Keratinocyte (primary cell): ENCODE measurements around the gene TUT4. TPM values are rescaled to one million over a fixed set of nuclear protein-coding genes. Genes with fewer than 3 reads are reported as not detected.
A peak's percentile ranks its signal among the peaks of the same experiment; 100 is the strongest.

Source experiments
- DNase-seq: peaks from one replicate; pipeline ENCODE4 v3.0.0-alpha.2; 2011; ENCODE audit warnings: low read depth, missing footprints, low spot score
- FAIRE-seq: peaks from 2 replicates; lab custom pipeline; 2011; peaks lifted over from hg19 to GRCh38; lab: Jason Lieb, UNC
- H2AFZ ChIP-seq: 2 replicates; pipeline ENCODE4 v1.6.0; 2012; ENCODE audit warnings: low read length, control low read depth, inconsistent platforms; ENCODE audit not compliant: control insufficient read depth
- H3K27ac ChIP-seq: 2 replicates; pipeline ENCODE4 v1.5.1; 2011; ENCODE audit warnings: low read length; ENCODE audit not compliant: control insufficient read depth, insufficient read depth
- H3K27me3 ChIP-seq: 3 replicates; pipeline ENCODE4 v1.6.0; 2011; ENCODE audit warnings: low read length; ENCODE audit not compliant: control insufficient read depth, insufficient read depth; ENCODE audit errors: extremely low read depth
- H3K36me3 ChIP-seq, 2 experiments: 2 replicates in 1 of 2; 3 replicates in 1 of 2; pipeline ENCODE4 v1.5.1; 2011; ENCODE audit warnings: low read length in 2 of 2, mild to moderate bottlenecking in 1 of 2; ENCODE audit not compliant: control insufficient read depth in 2 of 2, insufficient read depth in 2 of 2; ENCODE audit errors: extremely low read depth in 1 of 2
- H3K4me1 ChIP-seq: 3 replicates; pipeline ENCODE4 v1.5.1; 2011; ENCODE audit warnings: low read length; ENCODE audit not compliant: control insufficient read depth, insufficient read depth; ENCODE audit errors: extremely low read depth
- H3K4me2 ChIP-seq: 3 replicates; pipeline ENCODE4 v1.6.0; 2011; ENCODE audit warnings: low read depth, low read length; ENCODE audit not compliant: control insufficient read depth, insufficient read depth; ENCODE audit errors: extremely low read depth
- H3K4me3 ChIP-seq, 3 experiments: fragments of 200-600 bp in 1 of 3; sonication (generic) in 1 of 3; 2 replicates in 2 of 3; 3 replicates in 1 of 3; pipeline ENCODE4 v1.5.1; 2011 to 2016; ENCODE audit warnings: low read length in 3 of 3, mild to moderate bottlenecking in 3 of 3, control low read depth in 2 of 3, inconsistent platforms in 1 of 3, low read depth in 1 of 3, mixed read lengths in 1 of 3, mixed run types in 1 of 3, moderate library complexity in 1 of 3; ENCODE audit not compliant: control insufficient read depth in 2 of 3, insufficient read depth in 2 of 3; ENCODE audit errors: extremely low read depth in 1 of 3
- H3K79me2 ChIP-seq: 2 replicates; pipeline ENCODE4 v1.6.0; 2012; ENCODE audit warnings: low read length; ENCODE audit not compliant: control insufficient read depth, insufficient read depth
- H3K9ac ChIP-seq: 3 replicates; pipeline ENCODE4 v1.6.0; 2011; ENCODE audit warnings: low read length; ENCODE audit not compliant: control insufficient read depth, insufficient read depth; ENCODE audit errors: extremely low read depth
- H3K9me1 ChIP-seq: 3 replicates; pipeline ENCODE4 v1.6.0; 2011; ENCODE audit warnings: low read length; ENCODE audit not compliant: control insufficient read depth, insufficient read depth; ENCODE audit errors: extremely low read depth
- H3K9me3 ChIP-seq: 2 replicates; pipeline ENCODE4 v1.5.1; 2012; ENCODE audit warnings: low read depth, low read length; ENCODE audit not compliant: control insufficient read depth
- H4K20me1 ChIP-seq: 3 replicates; pipeline ENCODE4 v1.6.0; 2011; ENCODE audit warnings: low read length; ENCODE audit not compliant: control insufficient read depth, insufficient read depth; ENCODE audit errors: extremely low read depth
- EZH2 ChIP-seq: IDR thresholded peaks from one replicate; pipeline ENCODE4 v1.6.1; 2012; ENCODE audit warnings: inconsistent platforms, mild to moderate bottlenecking, low read length, moderate library complexity
- dilution Hi-C: fragments of 300-500 bp; cut with MboI; formaldehyde crosslinking; loops from one replicate; pipeline ENCODE4 v1.7.0; 2020; ENCODE audit warnings: low sequenced_read_pairs; ENCODE audit not compliant: extremely low pct_ligation_motif_present
- polyA plus RNA-seq, 5 experiments: library from polyadenylated mRNA; depleted of rRNA in 3 of 5; stranded (reverse) in 3 of 5; stranded (forward) in 1 of 5; unstranded in 1 of 5; fragments of >200 nt; gene quantifications; 1 replicate in 1 of 5; 2 replicates in 3 of 5; 3 replicates in 1 of 5; pipeline versions ENCODE4 v1.2.1 to v1.2.3, GENCODE V29; 2011 to 2012; ENCODE audit warnings: missing spikeins in 2 of 5, low read depth in 1 of 5, low replicate concordance in 1 of 5
- TF ChIP-seq, protein P1 (sequence below), 3 experiments: IDR thresholded peaks in 1 of 3; conservative IDR thresholded peaks in 1 of 3; optimal IDR thresholded peaks in 1 of 3; 2 replicates in 2 of 3; 3 replicates in 1 of 3; pipeline versions ENCODE3 to v1.5.1; 2011; ENCODE audit warnings: low read length in 3 of 3, mild to moderate bottlenecking in 3 of 3, moderate library complexity in 2 of 3, control low read depth in 1 of 3, inconsistent platforms in 1 of 3; ENCODE audit not compliant: insufficient read depth in 2 of 3; ENCODE audit errors: extremely low read depth in 1 of 3

The TUT4 gene
- polyA plus RNA-seq, 1 donor (not counting 4 experiments of a cell fraction or from before 2014, with no cell fraction given) = 27.5 TPM

- no peaks in the 10 kb centered on the region for H3K9me1 ChIP-seq
- H3K4me2 ChIP-seq = no peak overlapping the region
- no peak overlapping the region for H3K27ac ChIP-seq
- no peaks in the 10 kb centered on the region for H3K36me3 ChIP-seq
- peaks cover 20% of the 10 kb centered on the region for H3K4me1 ChIP-seq
- H2AFZ ChIP-seq = no peak overlapping the region
- H3K9ac ChIP-seq = no peak overlapping the region
- DNase-seq (no peak), FAIRE-seq (no peak)
- TF ChIP-seq, protein P1, sequence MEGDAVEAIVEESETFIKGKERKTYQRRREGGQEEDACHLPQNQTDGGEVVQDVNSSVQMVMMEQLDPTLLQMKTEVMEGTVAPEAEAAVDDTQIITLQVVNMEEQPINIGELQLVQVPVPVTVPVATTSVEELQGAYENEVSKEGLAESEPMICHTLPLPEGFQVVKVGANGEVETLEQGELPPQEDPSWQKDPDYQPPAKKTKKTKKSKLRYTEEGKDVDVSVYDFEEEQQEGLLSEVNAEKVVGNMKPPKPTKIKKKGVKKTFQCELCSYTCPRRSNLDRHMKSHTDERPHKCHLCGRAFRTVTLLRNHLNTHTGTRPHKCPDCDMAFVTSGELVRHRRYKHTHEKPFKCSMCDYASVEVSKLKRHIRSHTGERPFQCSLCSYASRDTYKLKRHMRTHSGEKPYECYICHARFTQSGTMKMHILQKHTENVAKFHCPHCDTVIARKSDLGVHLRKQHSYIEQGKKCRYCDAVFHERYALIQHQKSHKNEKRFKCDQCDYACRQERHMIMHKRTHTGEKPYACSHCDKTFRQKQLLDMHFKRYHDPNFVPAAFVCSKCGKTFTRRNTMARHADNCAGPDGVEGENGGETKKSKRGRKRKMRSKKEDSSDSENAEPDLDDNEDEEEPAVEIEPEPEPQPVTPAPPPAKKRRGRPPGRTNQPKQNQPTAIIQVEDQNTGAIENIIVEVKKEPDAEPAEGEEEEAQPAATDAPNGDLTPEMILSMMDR (optimal IDR thresholded peaks at IDR 0.05 in 1 of 3, IDR thresholded peaks at IDR 0.05 in 1 of 3, conservative IDR thresholded peaks at IDR 0.05 in 1 of 3; ENCODE audit: extremely low read depth in 1 of 3, insufficient read depth in 2 of 3, low read length in 3 of 3) = no peak
- TF ChIP-seq EZH2 = no peak
- no peaks in the 10 kb centered on the region for H3K79me2 ChIP-seq
- no peaks in the 10 kb centered on the region for H3K9me3 ChIP-seq
- dilution Hi-C loops = no loop called here
- H4K20me1 ChIP-seq = no peaks in the 10 kb centered on the region
- no peak overlapping the region for H3K4me3 ChIP-seq
- H3K27me3 ChIP-seq = no peaks in the 10 kb centered on the region
Observed at GRCh38 chr1:52558941-52559340, 6.0 kb upstream of the TUT4 start.

- Histone ChIP-seq H2AFZ (no peak overlapping the region), H3K79me2 (no peaks in the 10 kb centered on the region), H3K9me1 (no peaks in the 10 kb centered on the region), H3K27me3 (no peaks in the 10 kb centered on the region), H3K9ac (no peak overlapping the region), H3K4me1 (peaks cover 23% of the 10 kb centered on the region), H3K4me3 (no peak overlapping the region), H3K9me3 (no peaks in the 10 kb centered on the region), H3K4me2 (peak overlapping the region; percentile 51), H3K27ac (no peak overlapping the region), H3K36me3 (no peaks in the 10 kb centered on the region), H4K20me1 (no peaks in the 10 kb centered on the region)
- dilution Hi-C loops = no loop called here
- TF ChIP-seq, protein P1 (optimal IDR thresholded peaks at IDR 0.05 in 1 of 3, IDR thresholded peaks at IDR 0.05 in 1 of 3, conservative IDR thresholded peaks at IDR 0.05 in 1 of 3; ENCODE audit: extremely low read depth in 1 of 3, insufficient read depth in 2 of 3, low read length in 3 of 3) = no peak
- TF ChIP-seq EZH2 = no peak
- DNase-seq = no peak
- FAIRE-seq = peak; percentile 65
Observed at GRCh38 chr1:52556641-52557360, 3.9 kb upstream of the TUT4 start.
